T-cell (primary cell): Measurements from ENCODE around the gene HLCS. TPM values are rescaled to one million over a fixed set of nuclear protein-coding genes. Genes with fewer than 3 reads are reported as not detected.
"Not testable (repeated sequence)": the region's sequence is repeated elsewhere in the genome, so short reads cannot be mapped to it uniquely, and the experiment has no call there.

Experiments
- ATAC-seq, 4 experiments: fragments of 200-7000 bp in 3 of 4; fragments of 150-1000 bp in 1 of 4; cut with Tn5 transposase; replicated peaks in 1 of 4; 1 replicate in 3 of 4; 2 replicates in 1 of 4; pipeline ENCODE4 v1.10.0; 2021; ENCODE audit warnings: moderate library complexity in 3 of 4, mild to moderate bottlenecking in 2 of 4, moderate number of reproducible peaks in 1 of 4
- CTCF ChIA-PET, 2 donors: fragments of 300-600 bp; sonication (Branson Sonifier 250); formaldehyde crosslinking; loops; one replicate each; lab custom pipeline; 2022; ENCODE audit warnings: antibody characterized with exemption in 2 of 2; lab: Charles Lee
- POLR2A ChIA-PET, 2 donors: fragments of 300-600 bp; sonication (Branson Sonifier 250); formaldehyde crosslinking; loops; one replicate each; lab custom pipeline; 2022; ENCODE audit warnings: antibody characterized with exemption in 2 of 2; lab: Charles Lee
- DNase-seq, 35 experiments: peaks; one replicate each; pipeline versions ENCODE4 v3.0.0 to v3.0.0-alpha.2; 2013 to 2023
- H3K27ac ChIP-seq: one replicate; pipeline ENCODE4 v1.5.1; 2013; ENCODE audit warnings: low read length
- H3K27me3 ChIP-seq, 2 experiments: replicated peaks in 1 of 2; 1 replicate in 1 of 2; 2 replicates in 1 of 2; pipeline versions ENCODE4 v1.6.1 to v1.7.0; 2013; ENCODE audit warnings: low read length in 1 of 2, mixed read lengths in 1 of 2; ENCODE audit not compliant: control insufficient read depth in 2 of 2, insufficient read depth in 2 of 2; ENCODE audit errors: extremely low read depth in 1 of 2
- H3K36me3 ChIP-seq, 2 donors: 1 replicate in 1 of 2; 2 replicates in 1 of 2; pipeline versions ENCODE4 v1.6.1 to v1.7.0; 2013; ENCODE audit warnings: low read length in 1 of 2; ENCODE audit not compliant: control insufficient read depth in 2 of 2, insufficient read depth in 1 of 2; ENCODE audit errors: extremely low read depth in 1 of 2
- H3K4me1 ChIP-seq, 2 experiments: 1 replicate in 1 of 2; 2 replicates in 1 of 2; pipeline versions ENCODE4 v1.6.1 to v1.7.0; 2013; ENCODE audit warnings: low read length in 2 of 2, mixed read lengths in 1 of 2; ENCODE audit not compliant: insufficient read depth in 2 of 2, control insufficient read depth in 1 of 2; ENCODE audit errors: extremely low read depth in 1 of 2
- H3K4me3 ChIP-seq, 2 donors: 1 replicate in 1 of 2; 2 replicates in 1 of 2; pipeline versions ENCODE4 v1.5.1 to v1.7.0; 2013; ENCODE audit warnings: mild to moderate bottlenecking in 2 of 2, low read length in 1 of 2, moderate library complexity in 1 of 2; ENCODE audit not compliant: control insufficient read depth in 1 of 2; ENCODE audit errors: extremely low read depth in 1 of 2
- H3K9me3 ChIP-seq: 2 replicates; pipeline ENCODE4 v1.7.0; 2013
- H3K27ac Mint-ChIP-seq, 2 donors: one replicate each; pipeline ENCODE4 v1.8.0; 2020 to 2021; ENCODE audit warnings: mild to moderate bottlenecking in 2 of 2, mixed read lengths in 2 of 2
- H3K27me3 Mint-ChIP-seq, 2 donors: one replicate each; pipeline ENCODE4 v1.8.0; 2021 to 2022; ENCODE audit warnings: mixed read lengths in 2 of 2
- H3K36me3 Mint-ChIP-seq: one replicate; pipeline ENCODE4 v1.8.0; 2021; ENCODE audit warnings: mixed read lengths
- H3K4me1 Mint-ChIP-seq, 3 donors: one replicate each; pipeline ENCODE4 v1.8.0; 2020 to 2022; ENCODE audit warnings: mixed read lengths in 3 of 3, mild to moderate bottlenecking in 1 of 3
- H3K4me3 Mint-ChIP-seq, 3 donors: one replicate each; pipeline ENCODE4 v1.8.0; 2020 to 2022; ENCODE audit warnings: mild to moderate bottlenecking in 3 of 3, mixed read lengths in 3 of 3, moderate library complexity in 3 of 3
- H3K9me3 Mint-ChIP-seq, 3 donors: one replicate each; pipeline ENCODE4 v1.8.0; 2020 to 2022; ENCODE audit warnings: mixed read lengths in 3 of 3
- WGBS: methylation state at CpG from one replicate; pipeline ENCODE4 v1.1.5; 2013; ENCODE audit warnings: missing lambda C conversion rate; ENCODE audit not compliant: insufficient coverage; 5-methylcytosine and 5-hydroxymethylcytosine counted together
- total RNA-seq, 35 experiments: library from RNA in 6 of 35; stranded (reverse) in 6 of 35; fragments of 120-200 nt in 1 of 35; gene quantifications; one replicate each; pipeline versions ENCODE4 v1.2.1 to v1.2.4 and lab custom pipeline; 2013 to 2026

The HLCS gene
- total RNA-seq, 5 donors from 2014 or later (not counting 1 experiment from before 2014, with no cell fraction given) = 13.0 to 15.6 (median 13.8) TPM

DNA sequence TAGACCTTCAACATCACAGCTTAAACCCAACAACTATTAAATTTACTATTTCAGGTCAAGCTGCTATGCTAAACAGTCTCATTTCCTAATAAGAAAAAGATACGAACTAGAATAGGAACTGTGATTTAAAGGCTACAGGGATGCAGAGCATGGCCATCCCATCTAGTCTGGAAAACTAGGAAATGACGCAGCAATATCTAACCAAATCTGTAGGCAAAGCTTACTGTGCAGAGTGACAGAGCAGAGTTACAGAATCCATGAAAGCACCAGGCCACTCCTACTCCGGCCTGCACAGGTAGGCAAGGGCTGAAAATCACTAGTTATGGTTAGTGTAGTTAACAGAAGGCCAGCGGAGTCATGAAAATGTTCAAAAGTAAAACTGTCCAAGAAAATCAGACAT is 2.1 kb downstream of the HLCS start:
- no CpG with 5 or more reads among the region's 4 CpGs for WGBS
- Mint-ChIP-seq H3K9me3 (no peaks in the 10 kb centered on the region), H3K4me1 (peaks cover 12 to 16% (median 16%) of the 10 kb centered on the region in 3 donors), H3K4me3 (no peak overlapping the region), H3K36me3 (peaks cover 15% of the 10 kb centered on the region), H3K27ac (no peak overlapping the region), H3K27me3 (no peaks in the 10 kb centered on the region)
- POLR2A ChIA-PET = no interaction called here
- Histone ChIP-seq H3K4me1 (peaks cover 4 to 17% of the 10 kb centered on the region in 2 experiments), H3K36me3 (peaks cover 0 to 11% of the 10 kb centered on the region in 2 donors), H3K4me3 (no peak overlapping the region), H3K27me3 (no peaks in the 10 kb centered on the region), H3K27ac (no peak overlapping the region), H3K9me3 (no peaks in the 10 kb centered on the region)
- DNase-seq (no peak), ATAC-seq (no peak)
- CTCF ChIA-PET = interaction anchor here in 1 of 2 donors (0.6 kb wide), 1 partner anchor 9 kb away, joined by 3 read pairs; no protein-coding TSS in a partner anchor

GRCh38 chr21:36962098-36962780 is 4.2 kb downstream of the HLCS start:
- Mint-ChIP-seq H3K9me3 (no peaks in the 10 kb centered on the region), H3K27ac (no peak overlapping the region), H3K36me3 (peaks cover 16% of the 10 kb centered on the region), H3K4me1 (peaks cover 10 to 16% (median 16%) of the 10 kb centered on the region in 3 donors), H3K27me3 (no peaks in the 10 kb centered on the region), H3K4me3 (no peak overlapping the region)
- H3K27me3 ChIP-seq = no peaks in the 10 kb centered on the region
- H3K36me3 ChIP-seq = peaks cover 0 to 13% of the 10 kb centered on the region in 2 donors
- DNase-seq (no peak), ATAC-seq (no peak)
- no peaks in the 10 kb centered on the region for H3K9me3 ChIP-seq
- no peak overlapping the region for H3K27ac ChIP-seq
- 93% methylated on average over 8 of the region's 11 CpGs for WGBS
- ChIA-PET CTCF (interaction anchor here in 1 of 2 donors (0.6 kb wide), 2 partner anchors 10 to 904 kb away, joined by 4 read pairs; no protein-coding TSS in a partner anchor), POLR2A (interaction anchor here in 1 of 2 donors (0.5 kb wide), 1 partner anchor 291 kb away, joined by 3 read pairs; no protein-coding TSS in a partner anchor)
- H3K4me3 ChIP-seq = no peak overlapping the region
- H3K4me1 ChIP-seq = peaks cover 4 to 13% of the 10 kb centered on the region in 2 experiments

- Mint-ChIP-seq H3K4me1 (peaks cover 8 to 16% (median 11%) of the 10 kb centered on the region in 3 donors), H3K27me3 (no peaks in the 10 kb centered on the region), H3K4me3 (no peak overlapping the region), H3K9me3 (no peaks in the 10 kb centered on the region), H3K27ac (no peak overlapping the region), H3K36me3 (peaks cover 25% of the 10 kb centered on the region)
- Histone ChIP-seq H3K4me3 (no peak overlapping the region), H3K27ac (no peak overlapping the region), H3K27me3 (no peaks in the 10 kb centered on the region), H3K4me1 (peaks cover 0 to 5% of the 10 kb centered on the region in 2 experiments), H3K36me3 (peaks cover 0 to 17% of the 10 kb centered on the region in 2 donors), H3K9me3 (no peaks in the 10 kb centered on the region)
- ChIA-PET CTCF (no interaction called here), POLR2A (interaction anchor here in 1 of 2 donors (0.6 kb wide), 1 partner anchor 569 kb away, joined by 3 read pairs; no protein-coding TSS in a partner anchor)
- DNase-seq (no peak), ATAC-seq (no peak)
- no CpG with 5 or more reads among the region's 8 CpGs for WGBS
Observed at GRCh38 chr21:36960676-36961284, 5.7 kb downstream of the HLCS start.

DNA sequence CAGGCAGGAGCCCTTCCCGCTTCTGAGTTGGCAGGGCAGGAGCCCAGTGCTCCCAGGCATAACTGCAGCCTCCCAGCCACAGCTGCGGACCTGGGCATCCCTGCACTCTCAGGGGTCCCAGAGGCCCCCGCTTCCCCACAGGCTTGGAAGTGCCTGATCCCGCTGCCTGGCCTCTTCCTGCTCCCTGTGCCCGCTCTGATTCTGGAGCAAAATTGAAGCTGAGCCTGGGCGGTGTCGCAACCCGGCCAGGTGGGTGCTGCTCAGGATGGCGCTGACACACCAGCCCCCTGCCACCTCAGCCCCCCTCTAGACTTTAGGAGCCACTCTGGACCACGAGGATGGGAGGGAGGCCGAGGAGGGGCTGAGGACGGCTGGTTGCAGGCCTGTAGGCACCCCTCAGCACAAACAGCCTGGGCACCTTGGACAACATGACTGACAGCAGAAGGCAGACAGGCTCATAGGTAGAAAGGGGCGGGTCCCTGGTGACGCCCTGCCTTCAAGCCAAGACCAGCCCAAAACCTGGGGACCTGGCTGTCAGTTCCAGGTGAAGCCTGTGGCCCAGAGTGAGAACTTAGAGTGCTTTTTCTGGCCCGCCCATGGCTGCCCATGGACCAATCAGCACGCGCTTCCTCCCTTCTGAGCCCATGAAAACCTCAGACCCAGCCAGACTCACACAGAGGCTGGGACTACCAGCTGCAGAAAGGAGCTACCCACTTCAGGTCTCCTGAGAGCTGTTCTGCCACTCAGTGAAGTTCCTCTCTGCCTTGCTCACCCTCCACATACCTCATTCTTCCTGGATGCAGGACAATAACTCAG is 7.2 kb downstream of the HLCS start:
- ATAC-seq (peak in 1 of 4 experiments; percentile 35), DNase-seq (no peak)
- Histone ChIP-seq H3K27me3 (no peaks in the 10 kb centered on the region), H3K36me3 (peaks cover 0 to 17% of the 10 kb centered on the region in 2 donors), H3K9me3 (no peaks in the 10 kb centered on the region), H3K27ac (no peak overlapping the region), H3K4me1 (no peaks in the 10 kb centered on the region), H3K4me3 (no peak overlapping the region)
- peaks cover 0 to 6% (median 0%) of the 10 kb centered on the region in 3 donors for H3K4me1 Mint-ChIP-seq
- POLR2A ChIA-PET = no interaction called here
- no peak overlapping the region for H3K4me3 Mint-ChIP-seq
- H3K27ac Mint-ChIP-seq = no peak overlapping the region
- no peaks in the 10 kb centered on the region for H3K27me3 Mint-ChIP-seq
- 96% methylated on average over 15 of the region's 17 CpGs for WGBS
- H3K36me3 Mint-ChIP-seq = peaks cover 27% of the 10 kb centered on the region
- CTCF ChIA-PET = no interaction called here
- H3K9me3 Mint-ChIP-seq = no peaks in the 10 kb centered on the region

DNA sequence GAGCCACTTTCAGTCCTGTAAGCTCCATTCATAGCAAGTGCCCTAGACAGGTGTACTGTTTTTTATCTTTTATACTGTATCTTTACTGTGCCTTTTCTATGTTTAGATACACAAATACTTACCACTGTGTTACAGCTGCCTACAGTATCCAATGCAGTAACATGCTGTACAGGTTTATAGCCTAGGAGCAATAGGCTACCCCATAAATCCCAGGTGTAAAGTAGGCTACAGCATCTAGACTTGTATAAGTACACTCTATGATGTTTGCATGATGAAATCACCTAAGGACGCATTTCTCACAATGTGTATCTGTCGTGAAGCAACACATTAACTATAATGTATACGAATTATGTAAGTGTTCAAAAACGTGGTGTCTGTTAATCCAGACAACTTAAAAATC is 10.7 kb downstream of the HLCS start:
- H3K4me1 Mint-ChIP-seq = peaks cover 0 to 6% (median 0%) of the 10 kb centered on the region in 3 donors
- H3K27me3 ChIP-seq = no peaks in the 10 kb centered on the region
- ATAC-seq (no peak), DNase-seq (no peak)
- H3K36me3 Mint-ChIP-seq = peaks cover 32% of the 10 kb centered on the region
- no peak overlapping the region for H3K27ac ChIP-seq
- no peaks in the 10 kb centered on the region for H3K9me3 ChIP-seq
- no peak overlapping the region for H3K27ac Mint-ChIP-seq
- peaks cover 0 to 16% of the 10 kb centered on the region in 2 donors for H3K36me3 ChIP-seq
- H3K4me3 ChIP-seq = no peak overlapping the region
- H3K4me1 ChIP-seq = no peaks in the 10 kb centered on the region
- H3K9me3 Mint-ChIP-seq = no peaks in the 10 kb centered on the region
- WGBS = no CpG with 5 or more reads among the region's 4 CpGs
- H3K27me3 Mint-ChIP-seq = no peaks in the 10 kb centered on the region
- H3K4me3 Mint-ChIP-seq = no peak overlapping the region
- ChIA-PET CTCF (no interaction called here), POLR2A (interaction anchor here in 1 of 2 donors (0.6 kb wide), 1 partner anchor 301 kb away, joined by 5 read pairs; no protein-coding TSS in a partner anchor)

DNA sequence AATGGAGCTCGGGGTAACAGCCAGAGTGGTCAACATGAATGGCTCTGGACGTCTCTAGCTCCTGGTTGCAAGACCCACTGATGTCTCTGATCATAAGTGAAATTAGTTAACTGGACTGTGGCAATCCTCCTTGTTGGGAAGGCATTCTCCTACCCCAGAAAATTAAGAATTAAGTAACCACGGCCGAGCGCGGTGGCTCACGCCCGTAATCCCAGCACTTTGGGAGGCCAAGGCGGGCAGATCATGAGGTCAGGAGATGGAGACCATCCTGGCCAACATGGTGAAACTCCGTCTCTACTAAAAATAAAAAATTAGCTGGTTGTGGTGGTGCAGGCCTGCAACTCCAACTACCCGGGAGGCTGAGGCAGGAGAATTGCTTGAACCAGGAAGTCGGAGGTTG is 14.1 kb downstream of the HLCS start:
- not testable (repeated sequence) for H3K4me3 ChIP-seq

More for the DNA sequence above, 14.1 kb downstream of the HLCS start:
- H3K27ac Mint-ChIP-seq, H3K4me1 ChIP-seq, H3K9me3 Mint-ChIP-seq, CTCF ChIA-PET, DNase-seq, H3K27ac ChIP-seq, H3K4me3 Mint-ChIP-seq, H3K36me3 ChIP-seq, ATAC-seq, H3K27me3 ChIP-seq, H3K27me3 Mint-ChIP-seq, H3K9me3 ChIP-seq, H3K4me1 Mint-ChIP-seq: not testable (repeated sequence)
- WGBS = no CpG with 5 or more reads among the region's 12 CpGs
- H3K36me3 Mint-ChIP-seq = peaks cover 42% of the 10 kb centered on the region
- POLR2A ChIA-PET = interaction anchor here in 1 of 2 donors (0.7 kb wide), 1 partner anchor 91 kb away, joined by 4 read pairs; no protein-coding TSS in a partner anchor
